GM12878 (cell line): ENCODE results near the gene VSTM4. TPM values are rescaled to one million over a fixed set of nuclear protein-coding genes. Genes with fewer than 3 reads are reported as not detected.

ENCODE experiments used
- ATAC-seq: fragments of 200-7000 bp; cut with Tn5 transposase; 3 replicates; pipeline ENCODE4 v1.9.1; 2020; ENCODE audit warnings: mild to moderate bottlenecking, moderate library complexity
- BruUV-seq: library from RNA; stranded (reverse); fragments of 400-500 nt; replicated peaks from 2 replicates; lab custom pipeline; 2021; lab: Mats Ljungman, UMichigan
- CTCF ChIA-PET: fragments of 300-600 bp; sonication (Branson Sonifier 250); formaldehyde crosslinking; extraction: SDS; loops from one replicate; lab custom pipeline; 2021; ENCODE audit warnings: inconsistent platforms; lab: Yijun Ruan, JAX
- POLR2A ChIA-PET: fragments of 350-600 bp; formaldehyde crosslinking; extraction: SDS; loops from one replicate; lab custom pipeline; 2021; ENCODE audit warnings: inconsistent platforms; lab: Charles Lee
- RAD21 ChIA-PET: fragments of 300-600 bp; sonication (Branson Sonifier 250); formaldehyde crosslinking; loops from one replicate; lab custom pipeline; 2023; ENCODE audit warnings: antibody characterized with exemption; ENCODE audit not compliant: unreplicated experiment; lab: Charles Lee
- SMC1A ChIA-PET: fragments of 300-600 bp; sonication (Branson Sonifier 250); formaldehyde crosslinking; loops from one replicate; lab custom pipeline; 2023; ENCODE audit not compliant: unreplicated experiment, uncharacterized antibody; lab: Charles Lee
- DNase-seq: peaks from one replicate; pipeline ENCODE4 v3.0.0-alpha.2; 2011; ENCODE audit warnings: low read depth, low spot score
- FAIRE-seq: peaks from 3 replicates; lab custom pipeline; 2011; peaks lifted over from hg19 to GRCh38; lab: Jason Lieb, UNC
- H2AFZ ChIP-seq: 2 replicates; pipeline ENCODE4 v1.6.0; 2011; ENCODE audit warnings: low read depth, low read length, control low read depth; ENCODE audit not compliant: control insufficient read depth
- H3K27ac ChIP-seq: 2 replicates; pipeline ENCODE4 v1.5.1; 2011; ENCODE audit warnings: control low read depth; ENCODE audit not compliant: control insufficient read depth, insufficient read depth
- H3K27me3 ChIP-seq, 2 experiments: replicated peaks in 1 of 2; 2 replicates each; pipeline versions ENCODE4 v1.6.0 to v1.6.1; 2011; ENCODE audit warnings: low read length in 1 of 2; ENCODE audit not compliant: control insufficient read depth in 2 of 2, insufficient read depth in 2 of 2
- H3K36me3 ChIP-seq, 2 experiments: 2 replicates each; pipeline ENCODE4 v1.5.1; 2011; ENCODE audit warnings: low read length in 1 of 2; ENCODE audit not compliant: control insufficient read depth in 2 of 2, insufficient read depth in 2 of 2
- H3K4me1 ChIP-seq: 2 replicates; pipeline ENCODE4 v1.6.1; 2011; ENCODE audit warnings: mild to moderate bottlenecking, low read length, moderate library complexity, mixed read lengths; ENCODE audit not compliant: control insufficient read depth, insufficient read depth
- H3K4me2 ChIP-seq: 2 replicates; pipeline ENCODE4 v1.6.0; 2011; ENCODE audit warnings: control low read depth; ENCODE audit not compliant: control insufficient read depth, insufficient read depth
- H3K4me3 ChIP-seq: fragments of 200-600 bp; sonication (generic); 2 replicates; pipeline ENCODE4 v1.5.1; 2016
- H3K79me2 ChIP-seq: 2 replicates; pipeline ENCODE4 v1.6.0; 2011; ENCODE audit warnings: low read length; ENCODE audit not compliant: control insufficient read depth, insufficient read depth
- H3K9ac ChIP-seq: 2 replicates; pipeline ENCODE4 v1.8.0; 2011; ENCODE audit warnings: low read length, control low read depth, mixed read lengths; ENCODE audit not compliant: control insufficient read depth, insufficient read depth
- H3K9me3 ChIP-seq: replicated peaks from 3 replicates; pipeline ENCODE4 v1.5.1; 2011; ENCODE audit warnings: mild to moderate bottlenecking, low read length; ENCODE audit not compliant: control insufficient read depth, insufficient read depth
- H4K20me1 ChIP-seq: 2 replicates; pipeline ENCODE4 v1.6.0; 2011; ENCODE audit not compliant: control insufficient read depth, insufficient read depth
- ATF7 ChIP-seq: fragments of 450-650 bp; IDR thresholded peaks from 2 replicates; pipeline ENCODE4 v1.6.1; 2016; ENCODE audit warnings: low read depth, mild to moderate bottlenecking
- CREB1 ChIP-seq: IDR thresholded peaks from 2 replicates; pipeline ENCODE4 v1.6.1; 2012; ENCODE audit warnings: low read depth, mild to moderate bottlenecking, inconsistent platforms
- IKZF1 ChIP-seq: fragments of 450-650 bp; conservative IDR thresholded peaks from 2 replicates; pipeline ENCODE4 v1.6.1; 2017; ENCODE audit warnings: antibody characterized with exemption, mild to moderate bottlenecking
- KLF5 ChIP-seq: fragments of 450-650 bp; IDR thresholded peaks from 2 replicates; pipeline ENCODE4 v1.6.1; 2014; ENCODE audit warnings: mild to moderate bottlenecking; ENCODE audit not compliant: partially characterized antibody
- MEF2A ChIP-seq: IDR thresholded peaks from 2 replicates; pipeline ENCODE4 v1.6.1; 2011; ENCODE audit warnings: low read depth, mild to moderate bottlenecking, low read length, moderate library complexity; ENCODE audit not compliant: insufficient read depth
- NBN ChIP-seq: fragments of 450-650 bp; IDR thresholded peaks from 2 replicates; pipeline ENCODE4 v1.6.1; 2016
- NRF1 ChIP-seq: conservative IDR thresholded peaks from 2 replicates; pipeline ENCODE4 v1.6.1; 2011; ENCODE audit warnings: mild to moderate bottlenecking, low read depth, low read length, improper control_type of control experiment
- PML ChIP-seq: IDR thresholded peaks from 2 replicates; pipeline ENCODE4 v1.6.1; 2012; ENCODE audit warnings: low read length, inconsistent platforms
- RCOR1 ChIP-seq: conservative IDR thresholded peaks from 2 replicates; pipeline ENCODE4 v1.6.1; 2012; ENCODE audit warnings: low read depth, low read length, improper control_type of control experiment
- RUNX3 ChIP-seq: IDR thresholded peaks from 2 replicates; pipeline ENCODE4 v1.6.1; 2012; ENCODE audit warnings: low read length, inconsistent platforms
- TBL1XR1 ChIP-seq: IDR thresholded peaks from 2 replicates; pipeline ENCODE4 v1.6.1; 2012; ENCODE audit warnings: low read depth, low read length, improper control_type of control experiment
- ZBTB4 ChIP-seq: fragments of 450-650 bp; formaldehyde crosslinking; IDR thresholded peaks from 2 replicates; pipeline ENCODE4 v1.4.0; 2022; ENCODE audit warnings: mild to moderate bottlenecking, moderate library complexity
- WGBS: methylation state at CpG from one replicate; pipeline ENCODE4 v1.1.6; 2016; ENCODE audit warnings: low lambda C conversion rate; ENCODE audit not compliant: insufficient replicate concordance, insufficient coverage; ENCODE audit errors: missing lambda C conversion rate; 5-methylcytosine and 5-hydroxymethylcytosine counted together
- in situ Hi-C: fragments of 300-500 bp; cut with MboI; formaldehyde crosslinking; loops from 9 replicates; pipeline ENCODE4 v1.14.3; 2018; ENCODE audit warnings: mixed read lengths
- intact Hi-C: fragments of 100-400 bp; cut with micrococcal nuclease; formaldehyde crosslinking; loops from one replicate; pipeline ENCODE4 v1.14.2; 2022; ENCODE audit not compliant: unreplicated experiment
- polyA plus RNA-seq, 11 experiments: library from polyadenylated mRNA; depleted of rRNA in 4 of 11; unstranded in 6 of 11; stranded (reverse) in 5 of 11; fragments of >200 nt; fragmentation: Nextera tagmentation in 4 of 11; fragmentation: Illumina TruSeq in 1 of 11; extraction: Ambion mirVana in 4 of 11; extraction: Trizol in 1 of 11; gene quantifications; 1 replicate in 1 of 11; 2 replicates in 10 of 11; pipeline versions ENCODE4 v1.2.1 to v1.2.3, GENCODE V29; 2011 to 2016; ENCODE audit warnings: inconsistent platforms in 2 of 11, missing spikeins in 2 of 11, low read depth in 1 of 11
- total RNA-seq, 4 experiments: library from RNA; depleted of rRNA in 3 of 4; stranded (reverse); fragments of >200 nt in 3 of 4; fragmentation: Illumina TruSeq in 1 of 4; extraction: Trizol in 1 of 4; gene quantifications; 2 replicates each; pipeline versions ENCODE4 v1.2.1 to v1.2.3, GENCODE V29; 2013 to 2021
- TF ChIP-seq, protein P1 (sequence below): fragments of 450-650 bp; IDR thresholded peaks from 2 replicates; pipeline ENCODE4 v1.6.1; 2016; ENCODE audit warnings: mild to moderate bottlenecking

The VSTM4 gene
- total and polyA plus RNA-seq, 10 of the 15 experiments (the other 5 are each of a cell fraction or from before 2014, with no cell fraction given) = 0.01 to 0.14 (median 0.02) TPM; not detected in 7

DNA sequence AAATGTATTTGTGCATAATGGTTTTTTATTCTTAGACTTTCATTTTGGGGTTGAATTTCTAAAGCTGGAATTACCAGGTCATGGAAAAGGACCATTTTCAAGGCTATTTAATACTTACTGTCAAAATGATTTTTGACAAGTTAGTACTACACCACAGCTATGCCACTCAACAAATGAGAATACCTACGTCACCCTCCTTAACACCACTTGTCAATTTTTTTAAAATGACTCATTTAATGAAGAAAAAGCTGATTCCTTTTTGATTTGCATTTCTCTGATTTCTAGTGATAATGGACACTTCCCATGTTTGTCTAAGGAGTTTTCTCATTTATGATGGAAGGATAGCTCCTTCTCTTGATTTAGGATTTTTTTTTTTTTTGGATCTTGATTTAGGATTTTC is 63.3 kb downstream of the VSTM4 start:
- no TSS peak for BruUV-seq
- RAD21 ChIA-PET = interaction anchor here (0.6 to 1.2 kb wide), 8 partner anchors 76 to 396 kb away, joined by 3 to 5 read pairs (median 3); no protein-coding TSS in a partner anchor
- 96% methylated on average over 1 of the region's 1 CpG for WGBS
- DNase-seq = no peak
- Histone ChIP-seq H3K27me3 (no peaks in the 10 kb centered on the region; a peak in 1 of 4 replicates), H3K9me3 (no peaks in the 10 kb centered on the region), H4K20me1 (no peaks in the 10 kb centered on the region; the same call in 1 of the 2 replicates), H3K79me2 (no peaks in the 10 kb centered on the region), H3K9ac (no peak overlapping the region), H3K4me3 (no peak overlapping the region), H3K36me3 (no peaks in the 10 kb centered on the region), H3K4me1 (peaks cover 10% of the 10 kb centered on the region; the same call in 1 of the 2 replicates), H3K27ac (no peak overlapping the region), H3K4me2 (no peak overlapping the region), H2AFZ (no peak overlapping the region)
- CTCF ChIA-PET = interaction anchor here (0.6 to 2.4 kb wide), 5 partner anchors 12 to 460 kb away, joined by 3 to 8 read pairs (median 3); no protein-coding TSS in a partner anchor
- intact Hi-C loops = loop anchor here (5.0 kb wide), 1 partner anchor 125 kb away; no protein-coding TSS in a partner anchor
- no peak for TF ChIP-seq MEF2A
- TF ChIP-seq ATF7 = peak; percentile 53; the same call in 1 of the 2 replicates
- TF ChIP-seq, protein P1, sequence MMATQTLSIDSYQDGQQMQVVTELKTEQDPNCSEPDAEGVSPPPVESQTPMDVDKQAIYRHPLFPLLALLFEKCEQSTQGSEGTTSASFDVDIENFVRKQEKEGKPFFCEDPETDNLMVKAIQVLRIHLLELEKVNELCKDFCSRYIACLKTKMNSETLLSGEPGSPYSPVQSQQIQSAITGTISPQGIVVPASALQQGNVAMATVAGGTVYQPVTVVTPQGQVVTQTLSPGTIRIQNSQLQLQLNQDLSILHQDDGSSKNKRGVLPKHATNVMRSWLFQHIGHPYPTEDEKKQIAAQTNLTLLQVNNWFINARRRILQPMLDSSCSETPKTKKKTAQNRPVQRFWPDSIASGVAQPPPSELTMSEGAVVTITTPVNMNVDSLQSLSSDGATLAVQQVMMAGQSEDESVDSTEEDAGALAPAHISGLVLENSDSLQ = peak; percentile 79
- no peak for TF ChIP-seq KLF5
- in situ Hi-C loops = no loop called here
- FAIRE-seq = no peak
- ATAC-seq = peak; percentile 20; the same call in 1 of the 3 replicates
- SMC1A ChIA-PET = interaction anchor here (0.6 to 2.6 kb wide), 11 partner anchors 8 to 123 kb away, joined by 3 to 6 read pairs (median 4); no protein-coding TSS in a partner anchor
- POLR2A ChIA-PET = interaction anchor here (0.6 to 0.7 kb wide), 2 partner anchors 139 to 1448 kb away, joined by 3 to 4 read pairs; no protein-coding TSS in a partner anchor

- DNase-seq (no peak), ATAC-seq (no peak), FAIRE-seq (no peak)
- CTCF ChIA-PET = no interaction called here
- Histone ChIP-seq H3K79me2 (no peaks in the 10 kb centered on the region), H3K27ac (no peak overlapping the region), H2AFZ (no peak overlapping the region), H3K9ac (no peak overlapping the region), H4K20me1 (no peaks in the 10 kb centered on the region; the same call in 1 of the 2 replicates), H3K4me1 (peaks cover 10% of the 10 kb centered on the region; the same call in 1 of the 2 replicates), H3K27me3 (no peaks in the 10 kb centered on the region), H3K36me3 (no peaks in the 10 kb centered on the region), H3K4me3 (no peak overlapping the region), H3K4me2 (no peak overlapping the region), H3K9me3 (no peaks in the 10 kb centered on the region)
- RAD21 ChIA-PET = no interaction called here
- intact Hi-C loops (loop anchor here (5.0 kb wide), 1 partner anchor 126 kb away; no protein-coding TSS in a partner anchor), in situ Hi-C loops (no loop called here)
- WGBS = 84% methylated on average over 3 of the region's 3 CpGs
- BruUV-seq = no TSS peak
- POLR2A ChIA-PET = interaction anchor here (0.7 kb wide), 1 partner anchor 44 kb away, joined by 5 read pairs; no protein-coding TSS in a partner anchor
- SMC1A ChIA-PET = interaction anchor here (0.6 to 2.6 kb wide), 6 partner anchors 8 to 158 kb away, joined by 3 to 6 read pairs (median 4); no protein-coding TSS in a partner anchor
- no peak for TF ChIP-seq NBN
- no peak for TF ChIP-seq ZBTB4 (CRISPR knock-in tag)
- TF ChIP-seq RUNX3 = no peak
- TF ChIP-seq RCOR1 = no peak
- TF ChIP-seq TBL1XR1 = no peak
- no peak for TF ChIP-seq PML
- no peak for TF ChIP-seq NRF1
- TF ChIP-seq CREB1 = no peak
- no peak for TF ChIP-seq IKZF1
- TF ChIP-seq MEF2A = no peak
Measured at GRCh38 chr10:49050906-49051305, 64.4 kb downstream of the VSTM4 start.
